Trophoblast cell (in vitro differentiated cells and primary cell): ENCODE results near the gene RGR.

ENCODE experiments used
- DNase-seq, 2 donors: peaks; one replicate each; pipeline ENCODE4 v3.0.0-alpha.2; 2016
- H2AFZ ChIP-seq: 2 replicates; pipeline ENCODE4 v1.6.1; 2013; ENCODE audit warnings: low read length, moderate library complexity, mild to moderate bottlenecking; ENCODE audit not compliant: insufficient read depth, poor library complexity
- H2AK5ac ChIP-seq: 2 replicates; pipeline ENCODE4 v1.6.1; 2013; ENCODE audit warnings: mild to moderate bottlenecking, low read length
- H2BK120ac ChIP-seq: 2 replicates; pipeline ENCODE4 v1.6.1; 2013; ENCODE audit warnings: low read length, mild to moderate bottlenecking, moderate library complexity; ENCODE audit not compliant: insufficient read depth, poor library complexity
- H2BK12ac ChIP-seq: 2 replicates; pipeline ENCODE4 v1.6.1; 2013; ENCODE audit warnings: mild to moderate bottlenecking, low read length, moderate library complexity
- H2BK5ac ChIP-seq: 2 replicates; pipeline ENCODE4 v1.6.1; 2013; ENCODE audit warnings: low read length, low read depth, moderate library complexity, mild to moderate bottlenecking; ENCODE audit not compliant: poor library complexity
- H3K14ac ChIP-seq: 2 replicates; pipeline ENCODE4 v1.6.1; 2013; ENCODE audit warnings: mild to moderate bottlenecking, low read length
- H3K18ac ChIP-seq: 2 replicates; pipeline ENCODE4 v1.6.1; 2013; ENCODE audit warnings: mild to moderate bottlenecking, low read length
- H3K23ac ChIP-seq: 2 replicates; pipeline ENCODE4 v1.6.1; 2013; ENCODE audit warnings: low read length
- H3K27ac ChIP-seq: 2 replicates; pipeline ENCODE4 v1.5.1; 2013; ENCODE audit warnings: low read depth, mild to moderate bottlenecking, inconsistent platforms, low read length, moderate library complexity
- H3K27me3 ChIP-seq: 2 replicates; pipeline ENCODE4 v1.6.1; 2013; ENCODE audit warnings: inconsistent platforms, mild to moderate bottlenecking, low read length, moderate library complexity; ENCODE audit not compliant: insufficient read depth
- H3K36me3 ChIP-seq, 2 experiments: 1 replicate in 1 of 2; 2 replicates in 1 of 2; pipeline ENCODE4 v1.6.1; 2013; ENCODE audit warnings: low read length in 2 of 2, mild to moderate bottlenecking in 2 of 2, moderate library complexity in 1 of 2; ENCODE audit not compliant: insufficient read depth in 2 of 2, control insufficient read depth in 1 of 2
- H3K4ac ChIP-seq: 2 replicates; pipeline ENCODE4 v1.6.1; 2013; ENCODE audit warnings: low read depth, mild to moderate bottlenecking, low read length, moderate library complexity
- H3K4me1 ChIP-seq, 2 experiments: 1 replicate in 1 of 2; 2 replicates in 1 of 2; pipeline ENCODE4 v1.6.1; 2013; ENCODE audit warnings: low read length in 2 of 2, mild to moderate bottlenecking in 2 of 2, moderate library complexity in 1 of 2; ENCODE audit not compliant: insufficient read depth in 2 of 2, control insufficient read depth in 1 of 2
- H3K4me2 ChIP-seq: 2 replicates; pipeline ENCODE4 v1.6.1; 2013; ENCODE audit warnings: inconsistent platforms, mild to moderate bottlenecking, low read length, moderate library complexity
- H3K4me3 ChIP-seq: 2 replicates; pipeline ENCODE4 v1.5.1; 2013; ENCODE audit warnings: mild to moderate bottlenecking, low read depth, low read length, inconsistent platforms
- H3K79me1 ChIP-seq: one replicate; pipeline ENCODE4 v1.6.1; 2013; ENCODE audit warnings: low read length
- H3K79me2 ChIP-seq: 2 replicates; pipeline ENCODE4 v1.6.1; 2013; ENCODE audit warnings: low read length, mild to moderate bottlenecking; ENCODE audit not compliant: control insufficient read depth, insufficient read depth, poor library complexity
- H3K9ac ChIP-seq: 2 replicates; pipeline ENCODE4 v1.6.1; 2013; ENCODE audit warnings: mild to moderate bottlenecking, low read length
- H3K9me3 ChIP-seq: 2 replicates; pipeline ENCODE4 v1.6.1; 2013; ENCODE audit warnings: low read depth, mild to moderate bottlenecking, control low read depth, inconsistent platforms, low read length; ENCODE audit not compliant: insufficient read depth
- H4K12ac ChIP-seq: 2 replicates; pipeline ENCODE4 v1.6.1; 2013; ENCODE audit warnings: low read depth, mild to moderate bottlenecking, low read length, moderate library complexity
- H4K8ac ChIP-seq: 2 replicates; pipeline ENCODE4 v1.6.1; 2013; ENCODE audit warnings: low read depth, mild to moderate bottlenecking, low read length, moderate library complexity
- H4K91ac ChIP-seq: one replicate; pipeline ENCODE4 v1.6.1; 2013; ENCODE audit warnings: low read depth, mild to moderate bottlenecking, low read length, moderate library complexity
- WGBS: extraction: QIAGEN DNeasy Blood & Tissue Kit; methylation state at CpG from one replicate; pipeline ENCODE4 v1.1.7; 2013; ENCODE audit warnings: missing lambda C conversion rate; ENCODE audit not compliant: insufficient read length, insufficient coverage; ENCODE audit errors: extremely low coverage; 5-methylcytosine and 5-hydroxymethylcytosine counted together

Gene RGR

GRCh38 chr10:84202349-84202748 lies 42.5 kb upstream of the RGR start:
- H3K79me1 ChIP-seq = no peaks in the 10 kb centered on the region
- H4K8ac ChIP-seq = no peak overlapping the region
- H2AFZ ChIP-seq = no peak overlapping the region
- no peak overlapping the region for H3K4me2 ChIP-seq
- H3K9me3 ChIP-seq = no peaks in the 10 kb centered on the region
- H2AK5ac ChIP-seq = no peak overlapping the region
- no peak overlapping the region for H3K23ac ChIP-seq
- H2BK5ac ChIP-seq = no peak overlapping the region
- DNase-seq = no peak
- H3K27me3 ChIP-seq = no peaks in the 10 kb centered on the region
- H3K36me3 ChIP-seq = no peaks in the 10 kb centered on the region
- no CpG with 5 or more reads among the region's 5 CpGs for WGBS
- H3K27ac ChIP-seq = no peak overlapping the region
- H3K14ac ChIP-seq = no peak overlapping the region
- no peak overlapping the region for H3K9ac ChIP-seq
- H3K4ac ChIP-seq = no peak overlapping the region
- no peaks in the 10 kb centered on the region for H3K79me2 ChIP-seq
- no peaks in the 10 kb centered on the region for H3K4me1 ChIP-seq
- no peak overlapping the region for H2BK120ac ChIP-seq
- H3K18ac ChIP-seq = no peak overlapping the region
- no peak overlapping the region for H2BK12ac ChIP-seq
- H4K91ac ChIP-seq = no peak overlapping the region
- no peak overlapping the region for H4K12ac ChIP-seq
- no peak overlapping the region for H3K4me3 ChIP-seq

- no peaks in the 10 kb centered on the region for H3K36me3 ChIP-seq
- no peak overlapping the region for H4K8ac ChIP-seq
- H2AFZ ChIP-seq = no peak overlapping the region
- no peak overlapping the region for H3K4me3 ChIP-seq
- H3K23ac ChIP-seq = no peak overlapping the region
- no peaks in the 10 kb centered on the region for H3K4me1 ChIP-seq
- no CpG with 5 or more reads among the region's 4 CpGs for WGBS
- H2BK120ac ChIP-seq = no peak overlapping the region
- no peak overlapping the region for H3K9ac ChIP-seq
- DNase-seq = no peak
- H3K9me3 ChIP-seq = no peaks in the 10 kb centered on the region
- no peaks in the 10 kb centered on the region for H3K79me1 ChIP-seq
- no peak overlapping the region for H3K4ac ChIP-seq
- no peaks in the 10 kb centered on the region for H3K27me3 ChIP-seq
- no peak overlapping the region for H3K18ac ChIP-seq
- no peak overlapping the region for H3K14ac ChIP-seq
- H2BK5ac ChIP-seq = no peak overlapping the region
- H4K91ac ChIP-seq = no peak overlapping the region
- H3K4me2 ChIP-seq = no peak overlapping the region
- H4K12ac ChIP-seq = no peak overlapping the region
- no peak overlapping the region for H2AK5ac ChIP-seq
- H3K79me2 ChIP-seq = no peaks in the 10 kb centered on the region
- no peak overlapping the region for H2BK12ac ChIP-seq
- H3K27ac ChIP-seq = no peak overlapping the region
Observed at GRCh38 chr10:84204122-84204521, 40.7 kb upstream of the RGR start.

- Histone ChIP-seq H3K79me2 (no peaks in the 10 kb centered on the region), H2BK5ac (no peak overlapping the region), H3K14ac (no peak overlapping the region), H3K4me3 (no peak overlapping the region), H3K18ac (no peak overlapping the region), H2AFZ (no peak overlapping the region), H3K9me3 (no peaks in the 10 kb centered on the region), H2BK120ac (no peak overlapping the region), H3K9ac (no peak overlapping the region), H3K4me2 (no peak overlapping the region), H3K79me1 (no peaks in the 10 kb centered on the region), H4K12ac (no peak overlapping the region), H4K91ac (no peak overlapping the region), H3K27ac (no peak overlapping the region), H4K8ac (no peak overlapping the region), H3K4me1 (no peaks in the 10 kb centered on the region), H2AK5ac (no peak overlapping the region), H3K27me3 (no peaks in the 10 kb centered on the region), H3K23ac (no peak overlapping the region), H3K4ac (no peak overlapping the region), H2BK12ac (no peak overlapping the region), H3K36me3 (no peaks in the 10 kb centered on the region)
- no CpG with 5 or more reads among the region's 4 CpGs for WGBS
- DNase-seq = no peak
Observed at GRCh38 chr10:84204610-84205009, 40.2 kb upstream of the RGR start.

- Histone ChIP-seq H3K9me3 (no peaks in the 10 kb centered on the region), H4K91ac (no peak overlapping the region), H3K23ac (no peak overlapping the region), H3K4me3 (no peak overlapping the region), H3K79me1 (no peaks in the 10 kb centered on the region), H3K27me3 (no peaks in the 10 kb centered on the region), H3K4ac (no peak overlapping the region), H2BK5ac (no peak overlapping the region), H2BK12ac (no peak overlapping the region), H4K8ac (no peak overlapping the region), H2AFZ (no peak overlapping the region), H3K14ac (no peak overlapping the region), H3K18ac (no peak overlapping the region), H3K79me2 (no peaks in the 10 kb centered on the region), H3K4me2 (no peak overlapping the region), H2AK5ac (no peak overlapping the region), H4K12ac (no peak overlapping the region), H3K27ac (no peak overlapping the region), H3K36me3 (no peaks in the 10 kb centered on the region), H3K9ac (no peak overlapping the region), H3K4me1 (no peaks in the 10 kb centered on the region), H2BK120ac (no peak overlapping the region)
- WGBS = no CpG with 5 or more reads among the region's 8 CpGs
- peak; percentile 34 to 68 for DNase-seq
Observed at GRCh38 chr10:84205049-84205852, 39.6 kb upstream of the RGR start.
